ENCODE data around the gene ZNF792. TPM values are rescaled to one million over a fixed set of nuclear protein-coding genes. Genes with fewer than 3 reads are reported as not detected.

ZNF792 gene
- total RNA-seq, 1 donor from 2014 or later: 5.9 TPM

GRCh38 chr19:34960940-34961679 lies 2.9 kb downstream of the ZNF792 start:
- peaks cover 43% of the 10 kb centered on the region for H3K9me3 Mint-ChIP-seq (ENCODE audit: unreplicated experiment)
- Histone ChIP-seq H3K27ac (ENCODE audit: low read depth, low read length) (peak overlapping the region; percentile 16), H3K4me2 (ENCODE audit: low read length) (peak overlapping the region; percentile 87), H3K4me3 (ENCODE audit: insufficient read depth, low read depth, low read length) (peak overlapping the region; percentile 14), H3K27me3 (ENCODE audit: insufficient read depth, low read length) (no peaks in the 10 kb centered on the region), H3K9me3 (ENCODE audit: insufficient read depth, low read depth, low read length) (peaks cover 38% of the 10 kb centered on the region), H3K36me3 (ENCODE audit: insufficient read depth, low read length) (peaks cover 26% of the 10 kb centered on the region), H2AFZ (ENCODE audit: low read depth, low read length) (no peak overlapping the region), H4K20me1 (ENCODE audit: insufficient read depth, low read length) (peaks cover 16% of the 10 kb centered on the region), H3K79me2 (ENCODE audit: insufficient read depth, low read length) (peaks cover 21% of the 10 kb centered on the region), H3K9ac (ENCODE audit: low read length) (no peak overlapping the region), H3K4me1 (ENCODE audit: insufficient read depth, low read length) (peaks cover 31% of the 10 kb centered on the region)
- peaks cover 24% of the 10 kb centered on the region for H3K4me1 Mint-ChIP-seq (ENCODE audit: low read depth, unreplicated experiment)
- no peaks in the 10 kb centered on the region for H3K27me3 Mint-ChIP-seq (ENCODE audit: low read depth, unreplicated experiment)
- H3K4me3 Mint-ChIP-seq (ENCODE audit: unreplicated experiment): no peak overlapping the region
- H3K27ac Mint-ChIP-seq (ENCODE audit: unreplicated experiment): no peak overlapping the region
- DNase-seq (ENCODE audit: low read depth): no peak
- peaks cover 46% of the 10 kb centered on the region for H3K36me3 Mint-ChIP-seq (ENCODE audit: low read depth, unreplicated experiment)
- FAIRE-seq: no peak
- no peak for TF ChIP-seq EZH2 (IDR thresholded peaks at IDR 0.05; ENCODE audit: insufficient read depth, low read length)
- TF ChIP-seq, protein P1, sequence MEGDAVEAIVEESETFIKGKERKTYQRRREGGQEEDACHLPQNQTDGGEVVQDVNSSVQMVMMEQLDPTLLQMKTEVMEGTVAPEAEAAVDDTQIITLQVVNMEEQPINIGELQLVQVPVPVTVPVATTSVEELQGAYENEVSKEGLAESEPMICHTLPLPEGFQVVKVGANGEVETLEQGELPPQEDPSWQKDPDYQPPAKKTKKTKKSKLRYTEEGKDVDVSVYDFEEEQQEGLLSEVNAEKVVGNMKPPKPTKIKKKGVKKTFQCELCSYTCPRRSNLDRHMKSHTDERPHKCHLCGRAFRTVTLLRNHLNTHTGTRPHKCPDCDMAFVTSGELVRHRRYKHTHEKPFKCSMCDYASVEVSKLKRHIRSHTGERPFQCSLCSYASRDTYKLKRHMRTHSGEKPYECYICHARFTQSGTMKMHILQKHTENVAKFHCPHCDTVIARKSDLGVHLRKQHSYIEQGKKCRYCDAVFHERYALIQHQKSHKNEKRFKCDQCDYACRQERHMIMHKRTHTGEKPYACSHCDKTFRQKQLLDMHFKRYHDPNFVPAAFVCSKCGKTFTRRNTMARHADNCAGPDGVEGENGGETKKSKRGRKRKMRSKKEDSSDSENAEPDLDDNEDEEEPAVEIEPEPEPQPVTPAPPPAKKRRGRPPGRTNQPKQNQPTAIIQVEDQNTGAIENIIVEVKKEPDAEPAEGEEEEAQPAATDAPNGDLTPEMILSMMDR (IDR thresholded peaks at IDR 0.05; ENCODE audit: insufficient read depth, low read depth, low read length): no peak

GRCh38 chr19:34960103-34960805 lies 3.8 kb downstream of the ZNF792 start:
- H3K9ac ChIP-seq (ENCODE audit: low read length): no peak overlapping the region
- peaks cover 16% of the 10 kb centered on the region for H4K20me1 ChIP-seq (ENCODE audit: insufficient read depth, low read length)
- Mint-ChIP-seq H3K9me3 (ENCODE audit: unreplicated experiment) (peaks cover 48% of the 10 kb centered on the region), H3K27me3 (ENCODE audit: low read depth, unreplicated experiment) (no peaks in the 10 kb centered on the region), H3K4me3 (ENCODE audit: unreplicated experiment) (peak overlapping the region; percentile 54), H3K4me1 (ENCODE audit: low read depth, unreplicated experiment) (peaks cover 24% of the 10 kb centered on the region), H3K36me3 (ENCODE audit: low read depth, unreplicated experiment) (peaks cover 54% of the 10 kb centered on the region), H3K27ac (ENCODE audit: unreplicated experiment) (no peak overlapping the region)
- H2AFZ ChIP-seq (ENCODE audit: low read depth, low read length): no peak overlapping the region
- H3K4me2 ChIP-seq (ENCODE audit: low read length): peak overlapping the region; percentile 87
- H3K36me3 ChIP-seq (ENCODE audit: insufficient read depth, low read length): peaks cover 26% of the 10 kb centered on the region
- peaks cover 31% of the 10 kb centered on the region for H3K4me1 ChIP-seq (ENCODE audit: insufficient read depth, low read length)
- peak overlapping the region; percentile 45 for H3K27ac ChIP-seq (ENCODE audit: low read depth, low read length)
- peaks cover 38% of the 10 kb centered on the region for H3K9me3 ChIP-seq (ENCODE audit: insufficient read depth, low read depth, low read length)
- TF ChIP-seq EZH2 (IDR thresholded peaks at IDR 0.05; ENCODE audit: insufficient read depth, low read length): no peak
- TF ChIP-seq, protein P1 (IDR thresholded peaks at IDR 0.05; ENCODE audit: insufficient read depth, low read depth, low read length): no peak
- H3K79me2 ChIP-seq (ENCODE audit: insufficient read depth, low read length): peaks cover 21% of the 10 kb centered on the region
- peak; percentile 93 for DNase-seq (ENCODE audit: low read depth)
- H3K4me3 ChIP-seq (ENCODE audit: insufficient read depth, low read depth, low read length): peak overlapping the region; percentile 14
- peak; percentile 62 for FAIRE-seq
- no peaks in the 10 kb centered on the region for H3K27me3 ChIP-seq (ENCODE audit: insufficient read depth, low read length)
